ENCODE measurements around the gene CIT. TPM values are rescaled to one million over a fixed set of nuclear protein-coding genes. Genes with fewer than 3 reads are reported as not detected.
A peak's percentile ranks its signal among the peaks of the same experiment; 100 is the strongest.

The CIT gene
- total and polyA plus RNA-seq, 9 of the 15 experiments (the other 6 are each of a cell fraction or from before 2014, with no cell fraction given) = 1.1 to 46.7 (median 21.3) TPM

DNA sequence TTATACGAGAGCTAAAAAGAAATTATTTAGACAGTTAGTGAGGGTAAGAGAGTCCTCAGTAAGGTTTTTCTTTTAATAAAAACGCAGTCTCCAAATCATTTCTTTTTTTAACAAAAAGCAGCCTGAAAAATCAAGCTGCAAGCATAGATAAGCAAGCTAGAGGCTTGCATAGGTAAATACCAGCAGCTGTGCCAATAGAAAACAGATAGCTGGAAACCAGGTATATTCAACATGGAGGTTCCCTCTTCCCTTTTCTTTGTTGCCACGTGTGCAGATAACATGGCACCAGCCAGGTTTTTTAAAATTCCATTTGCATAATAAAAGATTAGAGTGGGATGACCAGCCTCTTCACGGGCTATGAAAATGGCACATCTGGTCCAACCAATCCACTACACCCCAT lies 215.2 kb downstream of the CIT start (continued):
- TF ChIP-seq CHD7 (IDR thresholded peaks at IDR 0.05; ENCODE audit: low read depth, low read length) = no peak
- 0 out of 2 replicates have a peak, but pooled peaks have one; percentile 28 for TF ChIP-seq ZNF197 (CRISPR knock-in tag; IDR thresholded peaks at IDR 0.05; ENCODE audit: low read depth)
- TF ChIP-seq HOXB6 (CRISPR knock-in tag; IDR thresholded peaks at IDR 0.05; ENCODE audit: borderline replicate concordance) = no peak
- TF ChIP-seq ZNF785 (CRISPR knock-in tag; IDR thresholded peaks at IDR 0.05) = no peak
- peak; percentile 32; the same call in 1 of the 2 replicates for TF ChIP-seq POLR2AphosphoS5 (IDR thresholded peaks at IDR 0.05; ENCODE audit: control insufficient read depth, insufficient read depth, low read depth, low read length)
- no peak for TF ChIP-seq SRSF3 (IDR thresholded peaks at IDR 0.05; ENCODE audit: insufficient read depth, low read length)
- TF ChIP-seq ZNF512 (tag; IDR thresholded peaks at IDR 0.05) = no peak
- TF ChIP-seq RHOXF2B (CRISPR knock-in tag; conservative IDR thresholded peaks at IDR 0.05) = no peak
- no peak for TF ChIP-seq SNRNP70 (optimal IDR thresholded peaks at IDR 0.05; ENCODE audit: low read depth, low read length)
- TF ChIP-seq HES1 (IDR thresholded peaks at IDR 0.05; ENCODE audit: low read depth) = peak; percentile 60; the same call in 1 of the 2 replicates
- no peak for TF ChIP-seq FOXO4 (CRISPR knock-in tag; IDR thresholded peaks at IDR 0.05)
- no peak for TF ChIP-seq NBN (IDR thresholded peaks at IDR 0.05; ENCODE audit: low read depth)

Measured in K562 (cell line).